ENCODE results near the gene ZNF22.

ZNF22 gene

GRCh38 chr10:45000752-45001380 is at the start of gene ZNF22:
TSS of gene ZNF22 (plus strand) at chr10:45000923. CDS start at chr10:45003369, 2,446 bp downstream.
- DNase-seq: peak; percentile 59

GRCh38 chr10:44951576-44952226 is 49.0 kb upstream of the ZNF22 start:
- no peak for DNase-seq

DNA sequence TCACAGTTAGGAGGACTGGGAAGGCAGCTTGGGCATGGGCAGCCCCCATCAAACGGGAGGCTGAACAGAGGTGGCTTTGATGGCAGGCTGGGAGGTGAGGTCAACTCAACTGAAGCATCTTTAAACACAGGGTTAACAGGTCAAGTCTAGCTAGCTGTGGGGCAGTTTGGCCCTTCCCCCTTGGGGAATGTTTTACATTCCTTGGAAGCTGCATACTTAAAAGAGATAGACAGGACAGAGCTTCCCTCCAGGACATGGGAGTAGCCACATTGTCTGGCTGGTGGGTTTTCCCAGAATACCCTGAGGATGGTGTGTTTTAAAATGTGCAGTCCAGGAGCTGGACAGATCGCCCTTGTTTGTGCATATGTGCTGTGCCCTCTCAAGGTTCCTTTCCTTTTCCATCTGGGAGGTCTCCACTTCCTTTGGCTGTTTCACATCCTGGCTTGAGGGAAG is 47.9 kb upstream of the ZNF22 start:
- DNase-seq: no peak

GRCh38 chr10:44954042-44954441 is 46.7 kb upstream of the ZNF22 start:
- no peak for DNase-seq

GRCh38 chr10:44954962-44955361 is 45.8 kb upstream of the ZNF22 start:
- no peak for DNase-seq

DNA sequence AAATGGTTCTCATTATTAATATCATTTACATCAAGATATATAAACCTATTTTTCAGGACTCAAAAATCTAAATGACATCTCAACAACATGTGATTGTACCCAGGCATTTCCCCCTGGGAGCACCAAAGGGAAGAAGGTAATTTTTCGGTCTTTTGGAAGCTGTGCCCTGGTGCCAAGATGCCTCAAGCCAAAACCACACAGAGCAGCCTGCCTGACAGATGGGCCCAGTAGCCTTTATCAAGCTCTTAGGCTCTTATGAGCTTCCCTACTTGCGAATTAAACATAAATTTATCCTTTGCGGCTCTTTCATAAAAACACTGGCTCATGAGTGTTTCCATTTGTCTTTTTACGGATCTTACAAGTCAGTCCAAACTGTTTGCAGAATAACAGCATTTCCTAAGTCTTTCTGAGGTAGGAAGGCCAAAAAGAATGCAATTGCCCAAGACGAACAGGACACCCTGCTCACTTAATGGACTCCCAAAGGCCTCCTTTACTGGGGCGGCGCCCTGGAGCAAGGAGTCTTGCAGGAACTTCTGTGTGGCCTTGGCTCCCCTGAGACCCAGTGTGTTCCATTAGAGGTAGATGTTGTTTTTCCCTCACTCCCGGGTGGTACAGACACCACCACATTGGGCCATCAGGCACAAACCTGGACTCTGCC is 45.2 kb upstream of the ZNF22 start:
- DNase-seq: no peak

DNA sequence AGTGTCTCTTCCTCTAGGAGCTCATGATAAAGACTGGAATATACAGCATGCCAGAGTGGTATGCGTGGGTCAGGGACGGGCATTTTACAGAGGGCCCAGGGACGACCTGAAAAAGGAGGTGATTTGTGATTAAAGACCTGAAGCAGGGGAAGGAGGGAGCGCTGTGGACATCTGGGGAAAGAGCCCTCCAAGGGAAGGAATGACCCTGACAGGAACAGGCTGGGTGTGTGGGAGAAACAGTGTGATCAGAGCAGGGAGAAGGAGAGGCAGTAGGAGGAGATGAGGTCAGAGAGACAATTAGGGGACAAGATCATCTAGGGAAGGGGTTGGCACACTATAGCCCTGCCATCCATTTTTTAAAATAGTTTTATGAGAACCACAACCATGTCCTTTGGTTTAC is 44.5 kb upstream of the ZNF22 start:
- DNase-seq: no peak

- DNase-seq: no peak
Observed at GRCh38 chr10:44956717-44957706, 43.7 kb upstream of the ZNF22 start.

- DNase-seq: no peak
Observed at GRCh38 chr10:44958196-44958897, 42.4 kb upstream of the ZNF22 start.

- no peak for DNase-seq
Observed at GRCh38 chr10:44958898-44959246, 41.9 kb upstream of the ZNF22 start.

GRCh38 chr10:44959247-44960087 is 41.3 kb upstream of the ZNF22 start, which contains the start of gene RASSF4:
TSS of gene RASSF4 (plus strand) at chr10:44959802. CDS start at chr10:44970203, 10,401 bp downstream.
- DNase-seq: peak; percentile 95

GRCh38 chr10:44960088-44960460 is 40.6 kb upstream of the ZNF22 start:
- no peak for DNase-seq

- no peak for DNase-seq
Observed at GRCh38 chr10:44960482-44961229, 40.1 kb upstream of the ZNF22 start.

- no peak for DNase-seq
Observed at GRCh38 chr10:44961230-44961571, 39.5 kb upstream of the ZNF22 start.

DNA sequence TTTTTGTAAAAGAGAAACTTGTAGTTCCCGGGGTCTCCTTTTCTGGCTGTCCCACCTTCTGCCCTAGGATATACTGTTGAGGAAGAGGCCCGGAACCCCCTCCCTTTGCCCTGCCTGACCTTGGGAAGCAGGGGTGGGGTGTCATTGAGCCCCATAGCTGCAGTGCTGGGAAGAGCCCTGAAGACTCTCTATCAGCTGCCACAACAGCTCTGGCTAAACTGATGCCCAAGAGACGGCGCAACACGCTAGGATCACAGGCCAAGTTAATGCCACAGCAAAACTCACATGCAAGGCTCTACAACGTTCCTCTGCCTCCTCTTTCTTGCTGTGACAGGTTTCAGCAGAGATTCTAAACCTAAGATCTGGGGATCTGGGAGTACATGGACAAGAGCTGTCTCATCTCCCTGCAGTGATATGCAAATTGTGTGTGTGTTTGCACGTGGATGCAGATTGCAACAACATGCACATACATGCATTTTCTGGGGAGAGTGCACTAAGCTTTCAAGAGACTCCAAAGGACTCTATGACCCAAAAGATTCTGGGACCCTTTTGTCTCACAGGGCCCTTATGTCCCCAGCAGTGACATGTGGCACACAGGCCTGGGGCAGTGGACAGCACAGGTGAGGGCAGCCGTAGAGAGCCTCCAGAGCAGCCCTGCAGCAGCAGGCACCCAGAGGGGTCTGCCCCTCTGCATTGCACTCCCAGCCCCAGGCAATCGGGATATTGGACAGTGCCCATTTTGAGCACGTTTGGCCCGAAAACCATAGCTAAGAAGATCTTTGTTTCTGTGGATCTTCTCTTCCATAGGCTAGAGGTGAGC is 38.6 kb upstream of the ZNF22 start:
- no peak for DNase-seq

GRCh38 chr10:44962870-44963738 is 37.6 kb upstream of the ZNF22 start:
- DNase-seq: no peak

DNA sequence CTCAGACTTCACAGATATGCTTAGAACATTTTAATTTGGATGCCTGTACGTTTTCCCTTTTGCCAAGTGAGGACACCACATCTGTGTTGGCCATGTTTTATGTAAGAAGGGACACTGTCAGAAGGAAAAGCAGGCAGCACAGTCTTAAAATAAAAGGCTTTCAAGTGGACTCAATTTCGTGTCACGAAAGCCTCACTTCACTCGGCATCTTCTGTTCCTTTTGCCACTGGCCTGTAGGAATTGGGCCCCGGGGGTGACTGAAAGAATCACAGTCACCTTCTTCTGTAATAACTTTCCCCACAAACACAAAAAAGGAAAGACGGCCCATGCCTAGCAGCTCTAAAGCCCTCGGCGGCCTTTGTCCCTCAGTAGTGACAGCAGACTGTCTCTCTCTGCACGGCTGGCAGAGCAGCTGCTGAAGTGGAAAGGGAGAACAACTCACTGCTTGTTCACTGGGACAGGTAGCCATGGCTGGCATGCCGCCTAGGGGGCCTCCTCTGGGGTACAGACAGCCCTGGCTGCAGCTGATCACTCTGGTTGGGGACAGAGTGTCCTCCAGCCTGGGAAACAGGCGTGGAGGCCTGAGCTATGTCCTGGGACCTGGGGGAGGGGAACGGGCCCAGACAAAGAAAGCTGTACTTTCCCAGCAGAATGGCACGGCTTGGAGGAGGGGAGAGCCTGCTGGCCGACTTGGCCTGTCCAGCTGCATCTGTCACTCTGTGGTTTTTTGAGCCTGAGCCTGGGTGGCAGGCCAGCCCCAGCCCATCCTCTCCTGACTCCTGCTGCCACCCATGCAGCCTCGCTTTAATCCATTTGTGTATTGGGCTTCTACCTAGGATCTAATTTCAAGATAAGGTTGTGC is 36.7 kb upstream of the ZNF22 start:
- DNase-seq: no peak

DNA sequence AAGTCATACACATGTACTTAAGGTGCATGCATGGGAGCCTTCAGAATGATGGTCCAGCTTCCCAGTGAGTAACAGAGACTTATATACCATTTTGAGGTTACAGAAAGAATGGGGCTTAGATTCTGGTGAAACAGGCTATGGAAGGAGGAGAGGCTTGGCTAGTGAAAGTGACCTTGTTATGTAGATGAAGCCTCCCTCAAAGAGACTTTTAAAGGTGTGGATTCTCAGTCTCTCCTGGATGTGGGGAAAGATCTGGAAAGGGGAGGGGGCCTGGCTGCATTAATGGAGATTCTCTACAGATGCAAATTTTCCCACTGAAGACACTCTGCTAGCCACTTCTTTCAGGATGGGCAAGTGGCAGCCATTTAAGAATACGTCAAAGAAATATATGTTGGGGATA is 35.6 kb upstream of the ZNF22 start:
- no peak for DNase-seq

All from activated CD4-positive, alpha-beta T cell treated with anti-CD3 and anti-CD28 coated beads, Interleukin-10, Interleukin-2, amounts not matched to agents 100 ng/mL and 50 ng/mL, durations not matched to agents 16 hours and 8 hours (primary cell).